ENCODE measurements around the gene PSMB5. TPM values are rescaled to one million over a fixed set of nuclear protein-coding genes. Genes with fewer than 3 reads are reported as not detected.

PSMB5 gene
- total and polyA plus RNA-seq, 9 of the 15 experiments (the other 6 are each of a cell fraction or from before 2014, with no cell fraction given) = 198 to 1,870 (median 269) TPM

GRCh38 chr14:23056145-23056955, 21.6 kb upstream of the PSMB5 start (continued):
- TF ChIP-seq E2F8 (IDR thresholded peaks at IDR 0.05; ENCODE audit: low read depth, partially characterized antibody) (no peak), NFE2L1 (tag; IDR thresholded peaks at IDR 0.05; ENCODE audit: borderline replicate concordance, low read depth) (no peak), ARID3B (CRISPR knock-in tag; IDR thresholded peaks at IDR 0.05; ENCODE audit: borderline replicate concordance) (no peak), GATAD2B (IDR thresholded peaks at IDR 0.05; ENCODE audit: borderline replicate concordance) (no peak), NUFIP1 (IDR thresholded peaks at IDR 0.05; ENCODE audit: partially characterized antibody) (no peak), NFRKB (IDR thresholded peaks at IDR 0.05; ENCODE audit: low read depth) (no peak), SAFB (IDR thresholded peaks at IDR 0.05; ENCODE audit: borderline replicate concordance, low read depth, low read length) (no peak), ZNF431 (CRISPR knock-in tag; IDR thresholded peaks at IDR 0.05) (no peak), ETV6 (IDR thresholded peaks at IDR 0.05; ENCODE audit: borderline replicate concordance in 1 of 2, low read depth in 2 of 2, low read length in 1 of 2) (no peak), ETV6 (CRISPR knock-in tag; IDR thresholded peaks at IDR 0.05; ENCODE audit: borderline replicate concordance) (no peak), SP1 (CRISPR knock-in tag; IDR thresholded peaks at IDR 0.05) (no peak), MAFK (IDR thresholded peaks at IDR 0.05; ENCODE audit: low read length) (no peak), ZNF124 (CRISPR knock-in tag; IDR thresholded peaks at IDR 0.05) (no peak), CEBPG (CRISPR knock-in tag; IDR thresholded peaks at IDR 0.05) (no peak), CEBPG (tag; conservative IDR thresholded peaks at IDR 0.05 in 1 of 2, IDR thresholded peaks at IDR 0.05 in 1 of 2) (no peak), SMAD2 (IDR thresholded peaks at IDR 0.05; ENCODE audit: low read depth, low read length) (no peak)
- TF ChIP-seq, protein P1, sequence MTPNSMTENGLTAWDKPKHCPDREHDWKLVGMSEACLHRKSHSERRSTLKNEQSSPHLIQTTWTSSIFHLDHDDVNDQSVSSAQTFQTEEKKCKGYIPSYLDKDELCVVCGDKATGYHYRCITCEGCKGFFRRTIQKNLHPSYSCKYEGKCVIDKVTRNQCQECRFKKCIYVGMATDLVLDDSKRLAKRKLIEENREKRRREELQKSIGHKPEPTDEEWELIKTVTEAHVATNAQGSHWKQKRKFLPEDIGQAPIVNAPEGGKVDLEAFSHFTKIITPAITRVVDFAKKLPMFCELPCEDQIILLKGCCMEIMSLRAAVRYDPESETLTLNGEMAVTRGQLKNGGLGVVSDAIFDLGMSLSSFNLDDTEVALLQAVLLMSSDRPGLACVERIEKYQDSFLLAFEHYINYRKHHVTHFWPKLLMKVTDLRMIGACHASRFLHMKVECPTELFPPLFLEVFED (CRISPR knock-in tag; conservative IDR thresholded peaks at IDR 0.05) = no peak
- TF ChIP-seq, protein P2, sequence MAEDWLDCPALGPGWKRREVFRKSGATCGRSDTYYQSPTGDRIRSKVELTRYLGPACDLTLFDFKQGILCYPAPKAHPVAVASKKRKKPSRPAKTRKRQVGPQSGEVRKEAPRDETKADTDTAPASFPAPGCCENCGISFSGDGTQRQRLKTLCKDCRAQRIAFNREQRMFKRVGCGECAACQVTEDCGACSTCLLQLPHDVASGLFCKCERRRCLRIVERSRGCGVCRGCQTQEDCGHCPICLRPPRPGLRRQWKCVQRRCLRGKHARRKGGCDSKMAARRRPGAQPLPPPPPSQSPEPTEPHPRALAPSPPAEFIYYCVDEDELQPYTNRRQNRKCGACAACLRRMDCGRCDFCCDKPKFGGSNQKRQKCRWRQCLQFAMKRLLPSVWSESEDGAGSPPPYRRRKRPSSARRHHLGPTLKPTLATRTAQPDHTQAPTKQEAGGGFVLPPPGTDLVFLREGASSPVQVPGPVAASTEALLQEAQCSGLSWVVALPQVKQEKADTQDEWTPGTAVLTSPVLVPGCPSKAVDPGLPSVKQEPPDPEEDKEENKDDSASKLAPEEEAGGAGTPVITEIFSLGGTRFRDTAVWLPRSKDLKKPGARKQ (CRISPR knock-in tag; IDR thresholded peaks at IDR 0.05) = no peak
